DMS153 treated with DMSO at 0.1 percent for 48 hours (cell line): ENCODE measurements around the gene MAP4K2.
"Not testable (repeated sequence)": the region's sequence is repeated elsewhere in the genome, so short reads cannot be mapped to it uniquely, and the experiment has no call there.

ENCODE experiments used
- DNase-seq: peaks from one replicate; lab custom pipeline; 2025; ENCODE audit not compliant: unreplicated experiment; lab: John Stamatoyannopoulos, UW

Gene MAP4K2

GRCh38 chr11:64838600-64839334, 35.8 kb upstream of the MAP4K2 start:
- DNase-seq: no peak

- no peak for DNase-seq
Observed at GRCh38 chr11:64837887-64838351, 34.9 kb upstream of the MAP4K2 start.

GRCh38 chr11:64836448-64837072, 33.5 kb upstream of the MAP4K2 start:
- DNase-seq: no peak

- DNase-seq: no peak
Observed at GRCh38 chr11:64835616-64836447, 32.8 kb upstream of the MAP4K2 start.

GRCh38 chr11:64834723-64835615, 32.0 kb upstream of the MAP4K2 start:
- no peak for DNase-seq

- no peak for DNase-seq
Observed at GRCh38 chr11:64834031-64834722, 31.2 kb upstream of the MAP4K2 start.

GRCh38 chr11:64833509-64833908, 30.5 kb upstream of the MAP4K2 start:
- no peak for DNase-seq

GRCh38 chr11:64833198-64833502, 30.1 kb upstream of the MAP4K2 start:
- no peak for DNase-seq

- DNase-seq: no peak
Observed at GRCh38 chr11:64832467-64833197, 29.6 kb upstream of the MAP4K2 start.

- DNase-seq: no peak
Observed at GRCh38 chr11:64831411-64831891, 28.4 kb upstream of the MAP4K2 start.

- no peak for DNase-seq
Observed at GRCh38 chr11:64829536-64830251, 26.7 kb upstream of the MAP4K2 start.

GRCh38 chr11:64827451-64827839, 24.4 kb upstream of the MAP4K2 start:
- no peak for DNase-seq

GRCh38 chr11:64826578-64827450, 23.8 kb upstream of the MAP4K2 start:
- DNase-seq: no peak

- no peak for DNase-seq
Observed at GRCh38 chr11:64826062-64826461, 23.0 kb upstream of the MAP4K2 start.

GRCh38 chr11:64823568-64824119, 20.6 kb upstream of the MAP4K2 start:
- no peak for DNase-seq

- DNase-seq: no peak
Observed at GRCh38 chr11:64817476-64817875, 14.5 kb upstream of the MAP4K2 start.

GRCh38 chr11:64815433-64815832, 12.4 kb upstream of the MAP4K2 start:
- DNase-seq: not testable (repeated sequence)
